Keratinocyte (primary cell): ENCODE results near the gene DNAJC7.

Experiments used
- EZH2 ChIP-seq: IDR thresholded peaks from one replicate; pipeline ENCODE4 v1.6.1; 2012; ENCODE audit warnings: inconsistent platforms, mild to moderate bottlenecking, low read length, moderate library complexity
- TF ChIP-seq, protein P1 (sequence below), 3 experiments: IDR thresholded peaks in 1 of 3; conservative IDR thresholded peaks in 1 of 3; optimal IDR thresholded peaks in 1 of 3; 2 replicates in 2 of 3; 3 replicates in 1 of 3; pipeline versions ENCODE3 to v1.5.1; 2011; ENCODE audit warnings: low read length in 3 of 3, mild to moderate bottlenecking in 3 of 3, moderate library complexity in 2 of 3, control low read depth in 1 of 3, inconsistent platforms in 1 of 3; ENCODE audit not compliant: insufficient read depth in 2 of 3; ENCODE audit errors: extremely low read depth in 1 of 3

DNA sequence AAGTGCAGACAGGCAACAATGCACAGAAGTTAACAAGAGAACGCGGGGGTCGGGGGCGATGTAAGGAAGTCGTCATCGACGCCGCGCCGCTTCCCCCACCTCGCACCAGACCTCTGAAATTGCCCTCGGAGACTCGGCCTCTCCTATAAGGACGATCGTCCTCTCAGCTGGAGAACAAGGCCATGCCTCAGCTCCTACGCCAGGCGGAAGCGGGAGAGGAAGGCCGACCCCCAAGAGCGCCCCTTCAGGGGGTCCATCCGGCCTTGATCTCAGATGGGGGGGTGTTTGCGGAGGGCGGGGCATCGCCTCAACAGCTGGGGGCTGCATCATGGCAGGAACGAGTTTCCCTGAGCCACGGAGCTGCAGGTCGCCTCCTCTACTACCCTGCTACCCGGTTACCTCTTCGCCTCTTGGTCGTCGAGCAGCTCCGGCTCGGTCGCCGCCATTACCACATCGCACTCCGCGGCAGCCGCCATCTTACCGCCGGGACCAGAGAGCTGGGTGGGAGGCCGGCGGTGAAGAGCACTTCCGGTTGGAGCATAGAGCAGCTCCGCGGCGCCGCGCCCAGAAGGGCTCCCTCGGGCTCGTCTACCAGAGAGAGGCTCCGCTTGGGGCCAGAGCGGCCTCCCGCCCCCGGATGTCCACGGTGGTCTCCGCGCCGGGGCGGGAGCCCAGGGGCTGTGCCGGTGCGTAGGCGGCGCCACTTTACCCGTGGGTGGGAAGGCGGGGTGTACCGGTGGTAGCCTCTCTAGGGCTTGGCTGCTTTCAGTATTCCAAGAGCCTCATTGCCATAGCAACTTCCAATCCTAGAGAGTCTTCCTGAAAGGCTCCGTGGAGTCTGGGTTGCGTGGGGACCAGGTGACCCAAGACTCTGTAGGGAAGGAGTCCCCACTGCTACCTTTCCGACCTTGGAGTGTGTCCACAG is at the start of gene DNAJC7:
- TF ChIP-seq, protein P1, sequence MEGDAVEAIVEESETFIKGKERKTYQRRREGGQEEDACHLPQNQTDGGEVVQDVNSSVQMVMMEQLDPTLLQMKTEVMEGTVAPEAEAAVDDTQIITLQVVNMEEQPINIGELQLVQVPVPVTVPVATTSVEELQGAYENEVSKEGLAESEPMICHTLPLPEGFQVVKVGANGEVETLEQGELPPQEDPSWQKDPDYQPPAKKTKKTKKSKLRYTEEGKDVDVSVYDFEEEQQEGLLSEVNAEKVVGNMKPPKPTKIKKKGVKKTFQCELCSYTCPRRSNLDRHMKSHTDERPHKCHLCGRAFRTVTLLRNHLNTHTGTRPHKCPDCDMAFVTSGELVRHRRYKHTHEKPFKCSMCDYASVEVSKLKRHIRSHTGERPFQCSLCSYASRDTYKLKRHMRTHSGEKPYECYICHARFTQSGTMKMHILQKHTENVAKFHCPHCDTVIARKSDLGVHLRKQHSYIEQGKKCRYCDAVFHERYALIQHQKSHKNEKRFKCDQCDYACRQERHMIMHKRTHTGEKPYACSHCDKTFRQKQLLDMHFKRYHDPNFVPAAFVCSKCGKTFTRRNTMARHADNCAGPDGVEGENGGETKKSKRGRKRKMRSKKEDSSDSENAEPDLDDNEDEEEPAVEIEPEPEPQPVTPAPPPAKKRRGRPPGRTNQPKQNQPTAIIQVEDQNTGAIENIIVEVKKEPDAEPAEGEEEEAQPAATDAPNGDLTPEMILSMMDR (optimal IDR thresholded peaks at IDR 0.05 in 1 of 3, IDR thresholded peaks at IDR 0.05 in 1 of 3, conservative IDR thresholded peaks at IDR 0.05 in 1 of 3; ENCODE audit: extremely low read depth in 1 of 3, insufficient read depth in 2 of 3, low read length in 3 of 3): peak in 1 of 3 experiments; percentile 22
- TF ChIP-seq EZH2: no peak
